ENCODE results near the gene PODXL2.
"Not testable (repeated sequence)": the region's sequence is repeated elsewhere in the genome, so short reads cannot be mapped to it uniquely, and the experiment has no call there.

PODXL2 gene

GRCh38 chr3:127676921-127677351 lies 48.0 kb downstream of the PODXL2 start:
- no peak for DNase-seq

DNA sequence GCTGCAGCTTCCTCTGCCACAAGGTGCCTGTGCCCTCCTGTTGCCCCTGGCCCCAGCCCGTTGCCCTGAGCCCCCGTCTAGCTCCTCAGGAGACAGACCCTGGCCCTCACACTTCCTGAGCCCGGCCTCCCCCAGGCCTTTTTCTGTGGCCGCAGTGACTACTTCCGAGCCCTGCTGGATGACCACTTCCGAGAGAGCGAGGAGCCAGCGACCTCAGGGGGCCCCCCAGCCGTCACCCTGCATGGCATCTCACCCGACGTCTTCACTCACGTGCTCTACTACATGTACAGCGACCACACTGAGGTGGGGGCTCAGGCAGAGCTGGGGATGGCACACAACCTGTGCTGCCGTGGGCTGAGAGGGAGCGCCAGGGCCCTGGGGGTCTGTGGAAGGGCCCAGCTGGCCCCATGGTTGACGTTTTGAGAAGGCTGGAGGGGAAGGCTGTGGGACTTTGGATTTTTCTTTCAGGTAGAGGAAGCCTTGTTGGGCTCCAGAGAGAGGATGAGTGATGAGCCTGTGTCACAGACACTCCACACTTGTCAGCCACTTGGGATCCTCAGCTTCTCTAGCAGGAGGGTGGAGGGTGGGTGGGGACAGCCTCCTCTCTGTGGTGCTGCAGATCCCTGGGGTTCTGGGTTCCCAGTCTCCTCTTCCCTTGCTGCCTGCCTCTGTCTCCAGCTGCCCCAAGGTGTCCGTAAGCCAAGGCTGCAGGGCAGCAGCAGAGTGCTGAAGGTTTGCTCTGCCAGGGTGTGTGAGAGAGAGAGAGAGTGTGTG lies 48.7 kb downstream of the PODXL2 start:
- DNase-seq = no peak

DNA sequence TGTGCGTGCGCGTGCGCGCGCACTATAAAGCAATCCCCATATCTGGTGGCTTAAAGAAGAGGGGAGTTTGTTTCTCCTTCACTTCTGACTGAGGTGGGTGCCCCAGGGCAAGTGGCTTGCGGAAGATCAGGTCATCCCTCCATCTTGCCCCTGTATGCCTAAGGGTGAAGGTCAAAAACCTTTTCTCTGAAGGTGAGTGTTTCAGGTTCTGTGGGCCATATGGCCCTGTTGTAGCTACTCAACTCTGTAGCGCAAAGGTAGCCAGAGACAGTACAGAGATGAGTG lies 49.3 kb downstream of the PODXL2 start:
- DNase-seq = no peak

DNA sequence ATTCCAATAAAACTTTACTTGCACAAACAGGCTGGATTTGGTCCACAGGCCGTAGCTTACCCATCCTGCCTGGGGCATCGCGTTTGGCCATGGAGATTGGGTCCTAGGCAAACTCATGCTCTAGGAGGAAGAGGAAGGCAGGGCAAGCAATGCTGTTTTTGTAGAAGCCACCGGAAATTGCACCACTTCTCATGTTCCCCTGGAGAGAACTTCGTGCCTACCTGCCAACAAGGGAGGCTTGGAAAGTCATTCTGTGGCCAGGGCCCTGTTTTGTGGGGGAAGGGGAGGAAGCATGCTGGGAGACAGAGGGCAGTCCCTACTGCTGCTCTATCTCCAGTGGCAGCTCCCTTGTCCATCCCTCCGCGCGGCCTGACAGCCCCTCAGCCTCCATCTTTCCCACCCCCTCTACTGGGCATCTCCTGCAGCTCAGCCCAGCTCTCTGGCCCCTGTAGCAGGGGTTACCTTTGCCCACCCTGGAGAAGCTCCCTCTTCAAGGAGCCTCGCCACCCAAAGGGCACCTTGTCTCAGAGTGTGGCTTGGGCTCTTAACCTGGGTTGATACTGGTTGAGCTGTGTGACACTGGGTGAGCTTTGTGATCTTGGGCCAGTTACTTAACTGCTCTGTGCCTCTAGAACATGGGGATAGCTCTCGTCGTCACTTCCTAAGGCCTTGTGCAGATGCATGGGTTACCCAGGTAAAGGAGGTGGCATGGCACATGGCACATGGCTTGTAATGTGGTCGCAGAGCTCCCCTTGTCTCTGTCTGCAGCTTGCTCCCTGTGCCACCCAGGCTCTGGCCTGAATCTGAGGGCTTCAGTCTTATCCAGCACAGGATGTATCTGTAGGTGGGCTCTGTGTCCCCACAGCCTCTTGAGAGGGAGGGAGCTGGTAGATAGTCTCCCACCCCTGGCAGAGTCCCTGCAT lies 49.9 kb downstream of the PODXL2 start:
- DNase-seq = no peak

- DNase-seq = no peak
Measured at GRCh38 chr3:127679534-127680145, 50.7 kb downstream of the PODXL2 start.

DNA sequence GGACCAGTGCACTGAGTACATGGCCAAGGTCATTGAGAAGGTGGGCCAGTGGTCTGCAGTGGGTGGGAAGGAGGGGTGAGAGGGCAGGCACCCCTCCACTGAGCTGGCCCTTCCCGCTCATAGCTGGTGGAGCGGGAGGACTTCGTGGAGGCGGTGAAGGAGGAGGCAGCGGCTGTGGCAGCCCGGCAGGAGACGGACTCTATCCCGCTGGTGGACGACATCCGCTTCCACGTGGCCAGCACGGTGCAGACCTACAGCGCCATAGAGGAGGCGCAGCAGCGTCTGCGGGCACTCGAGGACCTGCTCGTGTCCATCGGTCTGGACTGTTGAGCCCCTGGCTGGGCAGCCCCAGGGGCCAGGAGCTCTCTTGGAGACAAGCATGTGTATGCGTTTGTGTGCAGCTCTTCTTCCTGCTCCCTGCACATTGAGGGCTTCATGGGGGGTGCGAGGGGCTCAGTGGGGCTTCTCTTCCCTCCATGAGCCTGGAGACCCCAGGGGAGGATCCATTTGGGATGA lies 51.2 kb downstream of the PODXL2 start:
- no peak for DNase-seq

DNA sequence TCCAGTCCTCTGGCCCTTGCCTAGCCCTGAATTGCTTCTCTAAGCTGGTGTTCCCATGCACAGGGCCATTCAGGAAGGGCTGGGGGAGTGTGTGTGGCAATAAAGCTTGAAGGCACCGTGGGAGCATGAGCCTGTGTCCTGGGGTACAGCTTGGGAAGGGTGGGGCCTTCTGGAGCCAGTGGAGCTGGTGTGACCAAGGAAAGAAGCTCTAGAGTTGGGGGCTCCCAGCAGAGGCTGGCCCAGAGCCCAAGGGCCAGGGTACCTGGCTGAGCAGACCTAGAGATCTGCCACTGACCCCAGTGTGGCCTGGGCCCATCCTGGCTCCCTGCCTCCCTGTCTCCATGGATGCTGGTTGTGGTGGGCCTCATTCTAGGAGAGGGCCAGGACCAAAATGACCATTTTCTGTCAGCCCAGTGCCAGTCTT lies 51.8 kb downstream of the PODXL2 start:
- no peak for DNase-seq

DNA sequence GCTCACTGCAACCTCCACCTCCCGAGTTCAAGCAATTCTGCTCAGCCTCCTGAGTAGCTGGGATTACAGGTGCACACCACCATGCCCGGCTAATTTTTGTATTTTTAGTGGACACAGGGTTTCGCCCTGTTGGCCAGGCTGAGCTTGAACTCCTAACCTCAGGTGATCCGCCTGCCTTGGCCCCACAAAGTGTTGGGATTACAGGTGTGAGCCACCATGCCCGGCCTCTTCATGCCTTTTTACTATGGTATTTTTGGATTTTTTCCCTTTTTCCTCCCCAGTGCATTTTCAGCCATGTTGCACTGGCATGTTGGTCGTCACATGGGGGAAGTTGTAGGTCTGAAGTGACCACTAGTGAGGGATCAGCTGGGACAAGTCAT lies 53.2 kb downstream of the PODXL2 start:
- DNase-seq = not testable (repeated sequence)

- DNase-seq = no peak
Measured at GRCh38 chr3:127682561-127682960, 53.6 kb downstream of the PODXL2 start.

DNA sequence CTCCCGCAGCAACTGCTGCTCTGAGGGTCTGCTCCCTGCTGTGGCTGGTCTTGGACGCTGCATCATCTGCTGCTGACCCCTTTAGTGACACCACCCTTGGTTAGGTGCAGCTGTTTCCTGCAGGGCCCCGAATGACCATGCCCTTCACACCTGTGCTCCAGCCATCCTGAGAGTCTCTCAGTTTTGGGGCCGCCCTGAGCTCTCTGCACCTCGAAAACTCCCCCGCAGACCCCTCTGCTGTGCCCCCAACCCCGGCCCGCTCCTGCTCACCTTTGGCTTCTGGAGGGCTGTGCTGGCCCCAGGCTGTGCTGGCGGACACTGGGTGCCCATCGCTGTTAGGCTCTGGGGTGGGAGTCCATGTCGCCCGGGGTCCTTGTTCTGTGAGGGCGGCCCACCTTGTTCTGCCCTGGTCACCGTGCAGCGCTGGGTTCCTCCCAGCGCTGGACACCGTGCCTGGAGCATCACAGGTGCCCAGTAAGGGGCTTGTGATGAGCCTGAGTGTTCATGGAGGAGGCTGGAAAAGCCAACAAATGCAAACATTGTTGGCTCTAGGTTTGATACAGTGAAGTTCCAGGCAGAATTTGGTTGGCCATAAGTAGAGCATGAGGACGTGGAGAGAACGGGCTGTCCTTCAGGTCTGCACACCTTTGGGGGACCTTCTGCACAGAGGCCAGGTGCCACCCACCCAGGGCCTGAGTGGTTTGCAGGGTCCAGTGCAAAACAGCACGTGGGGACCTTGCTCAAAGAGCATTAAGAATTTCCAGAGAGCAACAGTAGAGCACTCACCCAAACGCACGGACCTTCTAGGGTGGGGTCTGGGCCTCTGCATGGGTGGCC lies 56.1 kb downstream of the PODXL2 start:
- DNase-seq = no peak

DNA sequence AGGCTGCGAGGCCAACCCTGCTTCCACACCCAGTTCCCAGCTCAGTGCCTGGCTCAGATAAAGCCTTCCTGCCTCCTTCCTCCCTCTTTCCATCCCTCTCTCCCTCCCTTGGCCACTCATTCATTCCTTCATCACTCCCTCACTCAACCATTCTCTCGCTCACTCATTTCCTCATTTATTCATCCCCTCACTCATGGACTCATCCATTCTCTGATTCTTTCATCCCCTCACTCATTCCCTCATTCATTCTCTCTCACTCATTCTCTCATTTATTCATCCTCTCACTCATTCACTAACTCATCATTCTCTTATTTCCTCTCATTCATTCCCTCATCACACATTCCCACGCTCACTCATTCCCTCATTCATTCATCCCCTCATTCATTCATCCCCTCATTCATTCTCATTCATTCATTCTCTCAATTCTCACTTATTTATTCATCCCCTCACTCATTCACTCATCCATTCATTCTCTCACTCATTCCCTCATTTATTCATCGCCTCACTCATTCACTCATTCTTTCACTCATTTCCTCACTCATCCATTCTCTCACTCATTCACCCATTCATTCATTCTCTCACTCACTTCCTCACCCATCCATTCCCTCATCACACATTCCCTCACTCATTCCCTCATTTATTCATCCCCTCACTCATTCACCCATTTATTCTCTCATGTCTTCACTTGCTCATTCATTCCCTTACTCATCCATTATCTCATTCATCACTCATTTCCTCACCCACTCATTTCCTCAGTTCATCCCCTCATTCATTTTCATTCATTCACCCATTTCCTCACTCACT lies 56.9 kb downstream of the PODXL2 start:
- DNase-seq = no peak

- no peak for DNase-seq
Measured at GRCh38 chr3:127686512-127686894, 57.5 kb downstream of the PODXL2 start.

DNA sequence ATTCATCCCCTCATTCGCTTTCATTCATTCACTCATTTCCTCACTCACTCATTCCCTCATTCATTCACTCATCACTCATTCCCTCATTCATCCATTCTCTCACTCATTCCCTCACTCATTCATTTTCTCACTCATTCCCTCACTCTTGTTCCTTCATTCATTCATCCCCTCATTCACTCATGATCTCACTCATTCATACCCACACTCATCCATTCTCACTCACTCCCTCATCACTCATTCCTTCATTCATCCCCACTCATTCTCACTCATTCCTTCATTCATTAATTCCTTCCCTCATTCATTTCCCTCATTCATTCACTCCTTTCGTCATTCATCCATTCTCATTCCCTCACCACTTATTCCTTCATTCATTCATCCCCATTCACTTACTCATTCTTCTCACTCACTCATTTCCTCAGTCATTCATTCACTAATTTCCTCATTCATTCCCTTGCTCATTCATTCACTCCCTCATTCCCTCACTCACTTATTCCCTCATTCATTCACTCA lies 58.3 kb downstream of the PODXL2 start:
- DNase-seq = no peak

DNA sequence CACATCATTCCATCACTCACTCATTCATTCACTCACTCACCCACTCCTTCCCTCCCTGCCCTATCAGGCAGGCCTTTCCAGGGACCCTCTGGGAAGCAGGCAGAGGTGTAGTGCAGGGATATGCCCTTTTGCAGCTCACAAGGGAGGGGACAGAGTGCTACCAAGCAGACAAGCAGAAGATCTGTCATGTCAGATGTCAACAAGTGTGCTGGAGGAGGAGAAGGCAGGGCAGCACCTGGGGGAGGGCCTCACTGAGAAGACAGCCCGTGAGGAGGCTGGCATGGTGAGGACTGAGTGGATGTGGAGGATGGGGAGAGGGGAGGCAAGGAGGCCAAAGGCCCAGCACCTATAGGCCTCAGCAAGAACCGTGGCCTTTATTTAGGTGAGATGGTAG lies 59.0 kb downstream of the PODXL2 start:
- no peak for DNase-seq

- no peak for DNase-seq
Measured at GRCh38 chr3:127688416-127689265, 59.7 kb downstream of the PODXL2 start.

DNA sequence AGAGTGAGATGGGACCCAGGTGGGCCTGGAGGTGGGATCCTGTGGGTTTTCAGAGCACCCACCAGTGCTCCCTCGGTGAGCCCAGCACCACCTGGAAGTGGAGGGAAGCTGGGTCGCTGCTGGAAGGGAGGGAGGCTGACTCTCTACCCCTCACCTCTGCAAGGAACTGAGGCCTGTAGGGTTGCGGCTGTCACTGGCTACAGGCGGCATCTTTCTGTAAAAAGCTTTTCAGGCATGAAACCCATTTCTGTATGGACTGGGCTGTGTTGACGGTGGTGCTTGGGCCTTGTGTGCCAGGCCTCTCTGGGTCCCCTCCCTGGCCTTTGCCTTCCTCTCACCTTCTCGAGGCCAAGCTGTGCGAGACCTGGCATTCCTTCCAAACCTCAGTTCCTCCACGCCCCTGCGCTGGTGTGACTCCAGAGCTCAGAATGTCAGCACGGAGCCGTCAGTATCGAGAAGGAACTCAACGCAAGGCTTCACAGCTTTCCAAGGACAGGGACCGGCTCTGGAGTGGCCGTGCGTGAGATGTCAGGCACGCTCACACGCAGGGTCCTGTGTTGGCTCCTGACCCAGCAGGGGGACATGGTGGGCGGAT lies 60.4 kb downstream of the PODXL2 start:
- no peak for DNase-seq

DNA sequence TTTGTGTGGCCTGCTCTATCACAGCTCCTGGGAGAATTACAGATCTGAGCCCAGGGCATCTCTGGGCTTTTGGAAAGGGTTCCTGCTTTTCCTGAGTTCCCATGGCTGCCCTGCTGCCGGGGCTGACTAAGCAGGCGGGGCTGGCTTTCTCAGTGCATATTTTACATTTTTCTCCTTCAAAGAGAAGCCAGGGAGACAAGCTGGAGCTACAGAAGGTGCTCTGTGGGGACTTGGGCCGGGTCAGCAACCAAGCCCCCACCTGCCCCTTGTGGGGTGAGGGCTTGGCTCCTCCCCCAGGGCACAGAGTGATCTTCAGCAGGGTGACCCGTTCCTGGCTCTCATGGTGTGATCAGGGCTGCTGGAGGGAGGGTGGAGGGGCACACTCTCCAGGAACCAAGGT lies 61.1 kb downstream of the PODXL2 start:
- DNase-seq = no peak

- no peak for DNase-seq
Measured at GRCh38 chr3:127690823-127691452, 62.0 kb downstream of the PODXL2 start.

GRCh38 chr3:127691489-127691888 lies 62.5 kb downstream of the PODXL2 start:
- no peak for DNase-seq

GRCh38 chr3:127691974-127692373 lies 63.0 kb downstream of the PODXL2 start:
- no peak for DNase-seq
